Activated naive CD4-positive, alpha-beta T cell treated with anti-CD3 and anti-CD28 coated beads, Interleukin-2, amount 10 ng/mL, durations not matched to agents 7 days and 5 days (primary cell): ENCODE measurements around the gene SUPT20H.

Experiments used
- CTCF ChIA-PET: fragments of 350-600 bp; sonication (Branson Sonifier 250); formaldehyde crosslinking; loops from one replicate; lab custom pipeline; 2021; ENCODE audit warnings: antibody characterized with exemption; lab: Charles Lee
- DNase-seq: peaks from one replicate; pipeline ENCODE4 v3.0.0-alpha.2; 2020
- H3K27ac Mint-ChIP-seq: one replicate; pipeline ENCODE4 v1.8.0; 2021; ENCODE audit warnings: mild to moderate bottlenecking, moderate library complexity, mixed read lengths
- H3K27me3 Mint-ChIP-seq: one replicate; pipeline ENCODE4 v1.8.0; 2021; ENCODE audit warnings: mild to moderate bottlenecking, mixed read lengths
- H3K36me3 Mint-ChIP-seq: one replicate; pipeline ENCODE4 v1.8.0; 2021; ENCODE audit warnings: mixed read lengths
- H3K4me1 Mint-ChIP-seq: one replicate; pipeline ENCODE4 v1.8.0; 2021; ENCODE audit warnings: mixed read lengths
- H3K4me3 Mint-ChIP-seq: one replicate; pipeline ENCODE4 v1.8.0; 2021; ENCODE audit warnings: mild to moderate bottlenecking, moderate library complexity, mixed read lengths
- H3K9me3 Mint-ChIP-seq: one replicate; pipeline ENCODE4 v1.8.0; 2021; ENCODE audit warnings: mixed read lengths

SUPT20H gene

DNA sequence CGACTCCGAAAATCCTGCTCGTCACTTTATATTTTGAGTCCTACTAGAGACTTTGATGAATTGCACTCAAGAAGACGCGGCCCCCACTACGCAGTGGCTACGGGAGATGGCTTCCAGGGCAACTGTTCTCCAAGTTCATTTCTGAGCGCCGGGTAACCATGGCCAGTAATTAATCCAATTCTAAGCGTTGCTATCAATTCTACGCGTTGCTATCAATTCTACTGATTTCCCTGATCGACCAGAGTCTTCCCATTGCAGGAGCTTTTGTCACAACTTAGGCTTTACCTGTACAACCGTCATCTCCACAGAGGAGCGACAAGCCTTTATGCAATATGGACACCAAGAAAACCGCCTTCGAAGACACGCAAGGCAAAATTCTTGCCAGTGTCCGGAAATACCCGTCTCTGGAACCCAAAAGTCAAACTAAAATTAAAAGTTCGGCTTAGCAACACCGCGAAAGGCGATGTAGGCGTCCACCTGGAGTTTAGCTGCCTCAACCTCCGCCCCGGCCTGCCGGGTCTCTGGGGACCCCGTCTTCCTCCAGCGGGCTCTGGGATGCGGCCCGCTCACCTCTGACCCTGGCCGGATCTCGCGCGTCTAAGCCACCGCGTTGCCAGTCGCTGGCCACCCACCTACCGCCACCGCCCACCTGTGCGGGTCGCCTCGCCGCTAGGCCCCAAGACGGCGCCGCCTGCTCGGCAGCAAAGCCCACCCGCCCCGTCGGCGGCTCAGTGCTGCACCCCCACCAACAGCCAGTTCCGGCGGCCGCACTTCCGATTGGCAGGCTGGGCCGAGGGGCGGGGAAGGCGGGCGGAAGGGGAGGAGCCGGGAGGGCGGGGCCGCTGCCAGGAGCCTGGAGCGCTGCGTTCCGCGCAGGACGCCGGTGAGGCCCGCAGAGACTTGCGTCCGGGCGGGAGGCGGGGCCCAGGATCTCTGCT, at the start of gene SUPT20H:
TSS of gene SUPT20H (minus strand) at position 779 of the 938 bp plus-strand sequence. CDS start 8,198 bp downstream, outside the sequence.
- H3K36me3 Mint-ChIP-seq = peaks cover 25% of the 10 kb centered on the region
- peaks cover 5% of the 10 kb centered on the region for H3K9me3 Mint-ChIP-seq
- H3K27ac Mint-ChIP-seq = peak within 1 kb of the TSS; percentile 91
- DNase-seq = peak; percentile 95
- peak within 1 kb of the TSS; percentile 91 for H3K4me3 Mint-ChIP-seq
- no peaks in the 10 kb centered on the region for H3K27me3 Mint-ChIP-seq
- peaks cover 34% of the 10 kb centered on the region for H3K4me1 Mint-ChIP-seq
- CTCF ChIA-PET = no interaction called here

DNA sequence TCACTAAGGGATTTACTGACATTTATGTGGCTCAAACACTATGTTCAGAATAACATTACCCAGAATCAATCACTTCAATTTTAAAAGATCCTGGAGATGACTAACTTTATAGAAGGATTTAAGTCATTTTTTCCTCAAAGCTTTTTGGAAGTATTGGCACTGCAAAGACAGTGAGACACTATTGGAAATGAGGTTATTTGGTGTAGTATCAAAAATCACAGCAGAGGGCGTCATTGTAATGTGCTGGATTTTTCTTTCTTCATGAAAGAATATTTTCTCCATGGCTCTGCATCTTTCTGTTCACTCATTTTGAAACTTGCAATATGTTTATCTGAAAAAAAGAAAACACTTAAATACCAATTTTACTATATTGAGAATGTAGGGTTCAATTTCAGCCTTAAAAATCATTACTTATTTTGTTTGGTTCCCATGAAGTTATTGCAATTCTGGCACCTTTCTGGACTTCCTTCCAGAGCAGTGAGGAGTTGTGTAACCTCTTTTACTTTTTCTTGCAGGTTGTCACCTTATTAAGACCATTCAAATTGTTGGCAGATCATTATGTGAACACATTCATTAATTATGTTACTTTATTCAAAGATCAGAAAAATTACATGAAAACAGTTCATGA, 49.7 kb upstream of the SUPT20H start:
- CTCF ChIA-PET = no interaction called here
- Mint-ChIP-seq H3K27ac (no peak overlapping the region), H3K36me3 (no peaks in the 10 kb centered on the region), H3K4me1 (no peaks in the 10 kb centered on the region), H3K9me3 (no peaks in the 10 kb centered on the region), H3K4me3 (no peak overlapping the region), H3K27me3 (no peaks in the 10 kb centered on the region)
- no peak for DNase-seq

DNA sequence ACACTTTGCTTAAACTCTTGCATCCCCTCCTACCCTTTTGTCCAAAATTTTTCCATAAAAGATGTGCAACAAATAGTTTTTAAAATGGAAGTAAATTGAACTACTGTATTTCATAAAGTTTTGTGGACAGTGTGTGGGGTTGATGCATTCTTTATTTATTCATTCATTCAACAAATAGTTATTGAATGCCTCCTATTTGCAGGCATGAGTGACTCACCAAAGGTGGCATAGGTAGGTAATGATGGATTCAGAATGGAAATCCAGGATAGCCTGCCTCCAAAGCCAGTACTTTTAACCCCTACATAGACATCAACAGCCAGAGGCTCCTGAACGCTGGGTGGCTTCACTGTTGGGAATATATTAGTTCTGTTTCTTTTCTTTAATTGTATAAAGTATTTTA, 48.4 kb upstream of the SUPT20H start:
- H3K4me1 Mint-ChIP-seq = no peaks in the 10 kb centered on the region

DNA sequence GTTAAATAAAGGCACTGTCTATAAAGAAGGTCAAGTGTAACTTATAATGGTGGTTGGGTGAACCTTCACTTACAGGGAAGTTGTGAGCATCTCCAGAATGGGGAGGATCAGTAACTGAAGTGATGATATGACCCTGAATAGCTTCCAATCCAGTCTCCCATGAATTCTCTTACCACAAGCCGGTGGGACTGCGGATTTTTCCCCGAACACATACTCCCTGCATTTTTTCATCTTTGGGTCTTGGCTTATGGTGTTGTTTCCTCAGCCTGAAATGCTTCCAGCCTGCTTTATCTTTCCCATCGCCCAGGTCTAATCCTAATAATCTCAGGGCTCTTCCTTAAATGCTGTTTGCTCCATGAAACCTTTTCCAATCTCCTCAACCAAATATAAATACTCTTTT, 48.0 kb upstream of the SUPT20H start:
- H3K27me3 Mint-ChIP-seq = no peaks in the 10 kb centered on the region

More for the DNA sequence above, 48.4 kb upstream of the SUPT20H start:
- H3K9me3 Mint-ChIP-seq = no peaks in the 10 kb centered on the region
- no peak overlapping the region for H3K27ac Mint-ChIP-seq
- H3K36me3 Mint-ChIP-seq = no peaks in the 10 kb centered on the region
- CTCF ChIA-PET = no interaction called here
- DNase-seq = no peak
- H3K4me3 Mint-ChIP-seq = no peak overlapping the region
- no peaks in the 10 kb centered on the region for H3K27me3 Mint-ChIP-seq

DNA sequence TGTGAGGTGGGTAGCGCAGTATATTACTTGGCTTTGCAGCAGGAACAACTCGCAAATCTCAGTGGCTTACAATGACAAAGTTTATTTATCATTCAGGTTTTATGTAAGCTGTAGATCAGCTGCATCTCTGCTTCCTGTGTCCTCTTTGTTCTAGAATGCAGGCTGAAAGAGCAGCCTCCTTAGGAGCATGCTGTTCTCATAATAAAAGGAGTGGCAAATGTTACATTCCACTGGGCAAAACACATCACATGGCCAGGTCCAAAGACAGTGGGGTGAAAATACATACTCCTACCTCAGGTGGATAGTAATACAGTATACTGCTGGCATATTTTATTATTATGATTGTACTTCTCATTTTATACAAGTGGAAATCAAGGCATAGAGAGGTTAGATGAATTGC, 47.2 kb upstream of the SUPT20H start:
- Mint-ChIP-seq H3K36me3 (no peaks in the 10 kb centered on the region), H3K27me3 (peaks cover 1% of the 10 kb centered on the region), H3K4me1 (no peaks in the 10 kb centered on the region), H3K4me3 (no peak overlapping the region), H3K27ac (no peak overlapping the region), H3K9me3 (no peaks in the 10 kb centered on the region)
- CTCF ChIA-PET = interaction anchor here (0.6 kb wide), 1 partner anchor 666 kb away, joined by 3 read pairs; no protein-coding TSS in a partner anchor
- DNase-seq = no peak

More for the DNA sequence above, 48.0 kb upstream of the SUPT20H start:
- no peaks in the 10 kb centered on the region for H3K4me1 Mint-ChIP-seq
- no peak overlapping the region for H3K4me3 Mint-ChIP-seq
- no peaks in the 10 kb centered on the region for H3K9me3 Mint-ChIP-seq
- DNase-seq = no peak
- CTCF ChIA-PET = interaction anchor here (0.6 kb wide), 1 partner anchor 667 kb away, joined by 3 read pairs; no protein-coding TSS in a partner anchor
- no peaks in the 10 kb centered on the region for H3K36me3 Mint-ChIP-seq
- H3K27ac Mint-ChIP-seq = no peak overlapping the region

DNA sequence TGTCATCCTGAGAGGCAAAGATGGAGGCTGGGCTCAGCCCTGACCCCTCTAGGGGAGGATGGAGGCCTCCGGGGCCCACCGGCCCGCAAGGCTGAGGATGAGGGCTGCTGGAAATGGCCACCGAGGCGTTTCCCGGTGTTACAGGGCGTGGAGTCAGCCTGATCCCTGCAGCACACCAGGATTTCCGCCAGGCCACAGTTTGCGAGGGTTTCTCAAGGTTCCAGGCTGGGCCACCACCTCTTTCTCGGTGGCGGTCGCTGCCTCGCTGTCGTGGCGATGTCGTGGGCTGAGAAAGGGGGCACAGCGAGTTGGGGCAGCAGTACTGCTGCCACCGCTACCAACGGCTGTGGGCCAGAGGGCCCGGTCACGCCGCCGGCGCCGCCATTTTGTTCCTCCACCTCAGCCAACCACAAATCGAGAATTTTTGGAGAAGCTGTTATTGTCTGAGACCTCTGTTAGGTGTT, 45.8 kb upstream of the SUPT20H start, which contains the start of gene CSNK1A1L:
TSS of gene CSNK1A1L (minus strand) at position 414 of the 464 bp plus-strand sequence. CDS start at position 6, 408 bp downstream.
- DNase-seq = no peak
- H3K27ac Mint-ChIP-seq = no peak within 1 kb of the TSS
- H3K4me1 Mint-ChIP-seq = no peaks in the 10 kb centered on the region
- H3K36me3 Mint-ChIP-seq = no peaks in the 10 kb centered on the region
- peaks cover 6% of the 10 kb centered on the region for H3K27me3 Mint-ChIP-seq
- H3K4me3 Mint-ChIP-seq = no peak within 1 kb of the TSS
- CTCF ChIA-PET = no interaction called here
- H3K9me3 Mint-ChIP-seq = no peaks in the 10 kb centered on the region

DNA sequence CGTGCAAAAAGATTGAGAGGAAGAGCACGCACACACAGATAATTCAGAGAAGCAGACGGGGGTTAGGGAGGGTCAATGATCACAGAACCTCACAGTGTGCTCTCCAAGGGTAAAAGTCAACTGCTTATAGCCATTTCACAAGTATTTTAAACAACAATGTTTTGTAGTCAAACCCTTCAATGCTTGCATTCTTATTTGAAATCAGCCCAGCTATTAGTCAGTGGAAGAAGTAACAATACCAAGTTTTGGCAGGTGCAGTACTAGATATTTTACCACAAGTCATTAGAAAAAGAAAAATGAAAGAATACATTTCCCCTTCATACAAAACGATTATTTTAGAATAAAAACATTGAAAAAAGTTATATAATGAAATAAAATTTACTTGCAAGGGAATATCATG, 43.4 kb upstream of the SUPT20H start:
- CTCF ChIA-PET = no interaction called here

DNA sequence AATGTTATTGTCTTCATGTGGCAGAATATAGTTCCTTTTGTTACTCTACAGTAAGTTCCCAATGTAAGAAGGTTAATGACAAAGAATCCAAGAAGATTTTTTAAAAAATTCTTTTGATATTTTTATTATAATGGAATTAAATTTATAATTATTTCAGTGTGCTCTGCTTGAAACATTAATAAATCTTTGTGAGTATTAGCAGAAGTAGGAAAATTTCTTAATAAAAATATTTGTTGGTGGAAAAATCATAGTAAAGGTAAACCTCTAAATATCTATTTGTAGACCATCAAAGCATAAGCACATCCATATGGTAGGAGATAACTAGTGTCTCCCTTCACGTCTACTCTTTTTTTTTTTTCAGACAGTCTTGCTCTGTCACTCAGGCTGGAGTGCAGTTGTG, 41.7 kb upstream of the SUPT20H start:
- no peaks in the 10 kb centered on the region for H3K9me3 Mint-ChIP-seq
- H3K36me3 Mint-ChIP-seq = no peaks in the 10 kb centered on the region
- DNase-seq = no peak
- H3K27ac Mint-ChIP-seq = no peak overlapping the region
- no peaks in the 10 kb centered on the region for H3K4me1 Mint-ChIP-seq
- no peak overlapping the region for H3K4me3 Mint-ChIP-seq
- CTCF ChIA-PET = no interaction called here
- H3K27me3 Mint-ChIP-seq = peaks cover 9% of the 10 kb centered on the region

More for the DNA sequence above, 43.4 kb upstream of the SUPT20H start:
- no peak for DNase-seq
- Mint-ChIP-seq H3K27ac (no peak overlapping the region), H3K4me1 (no peaks in the 10 kb centered on the region), H3K9me3 (no peaks in the 10 kb centered on the region), H3K36me3 (no peaks in the 10 kb centered on the region), H3K4me3 (no peak overlapping the region), H3K27me3 (peaks cover 9% of the 10 kb centered on the region)

DNA sequence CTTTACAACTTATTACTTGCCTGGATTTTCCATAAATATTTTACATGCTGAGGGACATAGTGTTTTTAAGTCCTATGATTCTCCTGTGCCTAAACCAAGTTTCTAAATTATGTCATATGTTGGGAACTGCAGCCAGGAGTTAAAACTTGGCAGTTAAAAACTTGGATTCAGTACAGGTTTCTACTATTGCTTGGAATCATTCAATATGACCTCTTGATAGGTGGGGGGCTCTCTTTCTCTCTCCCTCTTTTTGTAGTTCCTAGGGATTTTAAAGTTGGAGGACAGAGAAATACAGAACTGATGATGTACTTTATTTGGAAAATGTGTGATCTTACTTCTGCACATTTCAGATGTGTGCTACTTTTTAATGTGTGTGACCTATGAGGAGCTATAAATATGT, 41.2 kb upstream of the SUPT20H start:
- no peak overlapping the region for H3K4me3 Mint-ChIP-seq
- no peaks in the 10 kb centered on the region for H3K9me3 Mint-ChIP-seq
- peaks cover 9% of the 10 kb centered on the region for H3K27me3 Mint-ChIP-seq
- no peak overlapping the region for H3K27ac Mint-ChIP-seq
- H3K36me3 Mint-ChIP-seq = no peaks in the 10 kb centered on the region
- DNase-seq = no peak
- H3K4me1 Mint-ChIP-seq = no peaks in the 10 kb centered on the region
- CTCF ChIA-PET = no interaction called here

DNA sequence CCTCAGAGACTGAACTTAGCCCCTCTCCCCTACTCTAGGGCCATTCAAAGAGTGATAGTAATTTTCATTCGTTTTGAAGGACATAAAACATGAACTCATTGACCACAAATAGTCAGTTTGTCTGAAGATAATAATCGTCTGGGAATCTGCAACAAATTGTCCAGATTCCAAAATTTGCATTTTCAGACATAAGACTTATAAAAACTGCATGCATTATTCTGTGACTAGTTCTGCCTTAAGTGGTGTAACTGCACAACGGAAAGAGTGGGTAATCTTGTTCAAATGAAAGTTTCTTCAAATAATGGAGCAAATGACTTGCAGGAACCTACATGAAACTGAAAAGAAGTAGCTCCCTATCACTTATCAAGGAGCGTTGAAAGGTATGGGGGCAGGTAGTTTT, 37.6 kb upstream of the SUPT20H start:
- DNase-seq = no peak
- H3K27me3 Mint-ChIP-seq = peaks cover 9% of the 10 kb centered on the region
- H3K4me1 Mint-ChIP-seq = no peaks in the 10 kb centered on the region
- H3K4me3 Mint-ChIP-seq = no peak overlapping the region
- no peaks in the 10 kb centered on the region for H3K9me3 Mint-ChIP-seq
- CTCF ChIA-PET = no interaction called here
- no peaks in the 10 kb centered on the region for H3K36me3 Mint-ChIP-seq
- H3K27ac Mint-ChIP-seq = no peak overlapping the region

DNA sequence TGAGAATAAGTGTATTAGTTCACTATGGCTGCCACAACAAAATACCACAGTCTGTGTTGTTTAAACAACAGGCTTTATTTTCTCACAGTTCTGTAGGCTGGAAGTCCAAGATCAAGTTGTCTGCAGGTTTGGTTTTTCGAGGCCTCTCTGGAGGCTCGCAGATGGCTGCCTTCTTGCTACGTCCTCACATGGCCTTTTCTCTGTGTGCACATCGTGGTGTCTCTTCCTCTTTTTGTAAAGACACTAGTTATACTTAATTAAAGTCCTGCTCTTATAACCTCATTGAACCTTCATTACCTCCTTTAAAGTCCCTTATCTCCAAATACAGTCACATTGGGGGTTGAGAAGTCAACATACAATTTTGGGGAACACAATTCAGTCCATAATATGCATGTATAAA, 35.4 kb upstream of the SUPT20H start:
- Mint-ChIP-seq H3K4me3 (no peak overlapping the region), H3K36me3 (no peaks in the 10 kb centered on the region), H3K4me1 (no peaks in the 10 kb centered on the region), H3K27ac (no peak overlapping the region), H3K9me3 (no peaks in the 10 kb centered on the region), H3K27me3 (no peaks in the 10 kb centered on the region)
- CTCF ChIA-PET = no interaction called here
- no peak for DNase-seq

DNA sequence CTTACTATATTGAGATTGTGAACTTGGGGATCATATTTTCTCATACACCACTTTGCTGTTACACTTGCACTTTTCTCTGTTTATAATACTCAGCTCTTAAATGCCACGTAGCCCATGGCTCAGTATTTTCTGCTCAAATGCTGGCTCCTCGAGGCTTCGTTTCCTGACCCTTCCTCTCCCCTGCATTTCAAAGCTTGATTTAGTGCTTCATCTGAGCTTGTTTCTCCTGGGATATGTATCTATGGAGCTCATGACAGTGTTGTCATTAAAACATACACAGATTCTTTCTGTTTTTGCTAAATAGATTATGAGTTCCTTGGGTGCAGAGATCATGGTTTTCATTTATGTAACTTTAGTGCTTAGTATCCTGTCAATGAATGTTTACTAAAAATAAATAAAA, 34.6 kb upstream of the SUPT20H start:
- Mint-ChIP-seq H3K36me3 (no peaks in the 10 kb centered on the region), H3K27me3 (no peaks in the 10 kb centered on the region), H3K4me1 (no peaks in the 10 kb centered on the region), H3K9me3 (no peaks in the 10 kb centered on the region), H3K4me3 (no peak overlapping the region), H3K27ac (no peak overlapping the region)
- no peak for DNase-seq
- CTCF ChIA-PET = interaction anchor here (0.7 kb wide), 1 partner anchor 20 kb away, joined by 3 read pairs; no protein-coding TSS in a partner anchor

DNA sequence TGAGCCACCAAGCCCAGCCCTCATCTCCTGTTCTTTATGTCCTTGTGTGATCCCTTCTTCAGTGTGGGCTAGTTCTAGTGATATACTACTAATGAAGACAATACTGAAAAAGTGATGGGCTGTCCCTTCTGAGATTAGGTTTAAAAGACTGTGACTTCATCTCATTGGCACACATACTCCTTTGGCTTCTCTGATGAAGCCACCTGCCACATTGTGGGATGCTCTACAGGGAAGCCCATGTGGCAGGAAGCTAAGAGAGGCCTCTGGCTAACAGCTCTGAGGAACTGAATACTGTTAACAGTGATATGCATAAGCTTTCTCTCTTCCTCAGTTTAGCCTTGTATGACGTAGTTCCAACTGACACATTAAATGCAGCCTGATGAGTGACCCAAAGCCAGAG, 32.3 kb upstream of the SUPT20H start:
- Mint-ChIP-seq H3K4me3 (no peak overlapping the region), H3K36me3 (no peaks in the 10 kb centered on the region), H3K27me3 (no peaks in the 10 kb centered on the region), H3K4me1 (no peaks in the 10 kb centered on the region), H3K27ac (no peak overlapping the region), H3K9me3 (no peaks in the 10 kb centered on the region)
- no peak for DNase-seq
- CTCF ChIA-PET = no interaction called here

DNA sequence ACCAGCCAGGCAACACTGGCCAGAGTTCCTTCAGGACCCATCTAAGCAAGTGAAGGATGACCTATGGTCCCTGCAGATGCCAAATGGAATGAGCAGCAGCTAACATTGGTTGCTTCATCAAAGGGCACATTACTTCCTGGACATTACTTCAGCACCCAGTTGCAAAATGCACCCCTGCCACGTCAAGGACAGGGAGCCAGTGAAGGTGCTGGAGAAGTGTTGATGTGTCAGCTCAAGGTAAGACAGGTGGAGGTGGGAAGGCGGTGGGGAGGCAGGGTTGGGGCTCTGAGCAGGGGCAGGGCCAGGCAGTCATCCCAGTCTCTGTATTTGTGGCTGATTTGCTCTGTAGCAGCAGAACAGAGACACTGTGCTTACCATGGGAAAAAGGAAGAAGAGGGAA, 31.4 kb upstream of the SUPT20H start:
- Mint-ChIP-seq H3K9me3 (no peaks in the 10 kb centered on the region), H3K4me3 (no peak overlapping the region), H3K27ac (no peak overlapping the region), H3K4me1 (no peaks in the 10 kb centered on the region), H3K27me3 (no peaks in the 10 kb centered on the region), H3K36me3 (no peaks in the 10 kb centered on the region)
- DNase-seq = no peak
- CTCF ChIA-PET = interaction anchor here (0.6 kb wide), 1 partner anchor 73 kb away, joined by 3 read pairs; no protein-coding TSS in a partner anchor
